Measurements from ENCODE around the gene TDRD15. TPM values are rescaled to one million over a fixed set of nuclear protein-coding genes. Genes with fewer than 3 reads are reported as not detected.

TDRD15 gene
- total RNA-seq, 2 donors from 2014 or later: 0.14 to 0.42 TPM

- no peak for TF ChIP-seq CTCF (IDR thresholded peaks at IDR 0.05)
- no peak for DNase-seq (ENCODE audit: low spot score)
- H3K4me3 ChIP-seq: no peak overlapping the region
- H3K36me3 ChIP-seq: no peaks in the 10 kb centered on the region
- H3K9me3 ChIP-seq: no peaks in the 10 kb centered on the region
- H3K4me1 ChIP-seq (ENCODE audit: control insufficient read depth in 1 of 2, low read depth in 2 of 2): no peaks in the 10 kb centered on the region
- no peak overlapping the region for H3K27ac ChIP-seq
- no peaks in the 10 kb centered on the region for H3K27me3 ChIP-seq (replicated peaks; ENCODE audit: insufficient read depth)
- ATAC-seq (ENCODE audit: insufficient number of reproducible peaks, low FRiP score, low read depth): no peak
These were observed 38.3 kb downstream of the TDRD15 start for GRCh38 chr2:21161832-21162614.

GRCh38 chr2:21162615-21162878, 38.8 kb downstream of the TDRD15 start:
- H3K27me3 ChIP-seq (replicated peaks; ENCODE audit: insufficient read depth): no peaks in the 10 kb centered on the region
- DNase-seq (ENCODE audit: low spot score): no peak
- no peaks in the 10 kb centered on the region for H3K36me3 ChIP-seq
- H3K9me3 ChIP-seq: no peaks in the 10 kb centered on the region
- no peak for ATAC-seq (ENCODE audit: insufficient number of reproducible peaks, low FRiP score, low read depth)
- no peak overlapping the region for H3K4me3 ChIP-seq
- no peaks in the 10 kb centered on the region for H3K4me1 ChIP-seq (ENCODE audit: control insufficient read depth in 1 of 2, low read depth in 2 of 2)
- H3K27ac ChIP-seq: no peak overlapping the region
- no peak for TF ChIP-seq CTCF (IDR thresholded peaks at IDR 0.05)

DNA sequence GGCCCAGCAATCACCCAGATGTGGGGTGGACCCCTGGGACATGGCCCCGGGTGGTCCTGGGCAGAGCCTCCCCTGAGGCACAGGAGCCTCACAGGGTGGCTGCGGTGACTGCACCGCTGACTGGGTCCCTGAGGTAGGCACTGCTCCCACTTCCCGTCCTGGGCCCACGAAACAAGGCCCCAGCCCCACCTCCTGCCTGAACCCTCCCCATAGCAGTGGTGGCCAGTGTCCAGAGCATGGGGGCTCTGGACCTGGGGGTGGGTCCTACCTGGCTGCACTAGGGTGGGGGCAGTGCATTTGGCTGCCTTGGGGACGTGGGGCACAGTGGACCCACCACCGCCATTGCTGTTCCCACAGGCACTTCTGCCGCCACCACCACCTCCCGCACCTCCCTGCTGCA, 39.4 kb downstream of the TDRD15 start:
- Histone ChIP-seq H3K4me3 (no peak overlapping the region), H3K27me3 (replicated peaks; ENCODE audit: insufficient read depth) (no peaks in the 10 kb centered on the region), H3K27ac (no peak overlapping the region), H3K36me3 (no peaks in the 10 kb centered on the region), H3K4me1 (ENCODE audit: control insufficient read depth in 1 of 2, low read depth in 2 of 2) (no peaks in the 10 kb centered on the region), H3K9me3 (no peaks in the 10 kb centered on the region)
- TF ChIP-seq CTCF (IDR thresholded peaks at IDR 0.05): no peak
- DNase-seq (ENCODE audit: low spot score): no peak
- ATAC-seq (ENCODE audit: insufficient number of reproducible peaks, low FRiP score, low read depth): no peak

DNA sequence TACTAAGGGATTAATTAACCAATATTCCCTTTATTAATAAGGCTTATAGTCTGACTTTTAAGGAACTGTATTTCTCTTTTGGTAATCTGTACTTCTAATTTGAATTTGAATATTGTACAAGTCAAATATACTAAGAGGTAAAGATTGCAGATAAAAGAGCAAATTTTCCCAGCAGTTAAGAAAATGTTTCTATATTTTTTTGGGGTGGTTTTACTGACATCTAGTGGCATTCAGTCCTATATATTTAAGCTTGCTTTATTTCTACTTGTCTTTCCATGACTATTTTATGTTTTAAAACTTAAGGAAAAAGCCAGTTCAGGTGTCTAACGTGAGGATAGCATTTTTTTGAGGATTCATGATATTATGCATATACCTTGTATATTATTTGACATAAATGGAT, 41.6 kb downstream of the TDRD15 start:
- H3K9me3 ChIP-seq: no peaks in the 10 kb centered on the region
- no peak for TF ChIP-seq CTCF (IDR thresholded peaks at IDR 0.05)

GRCh38 chr2:21175895-21176646, 52.3 kb downstream of the TDRD15 start:
- H3K9me3 ChIP-seq: no peaks in the 10 kb centered on the region
- no peaks in the 10 kb centered on the region for H3K27me3 ChIP-seq (replicated peaks; ENCODE audit: insufficient read depth)
- DNase-seq (ENCODE audit: low spot score): no peak
- peak; percentile 45 for TF ChIP-seq CTCF (IDR thresholded peaks at IDR 0.05)
- ATAC-seq (ENCODE audit: insufficient number of reproducible peaks, low FRiP score, low read depth): no peak
- H3K4me1 ChIP-seq (ENCODE audit: control insufficient read depth in 1 of 2, low read depth in 2 of 2): peaks cover 4 to 8% of the 10 kb centered on the region in 2 donors
- peak overlapping the region; percentile 37 to 42 for H3K27ac ChIP-seq
- peak overlapping the region; percentile 58 for H3K4me3 ChIP-seq
- H3K36me3 ChIP-seq: no peaks in the 10 kb centered on the region

More for the DNA sequence above, 41.6 kb downstream of the TDRD15 start:
- no peaks in the 10 kb centered on the region for H3K4me1 ChIP-seq (ENCODE audit: control insufficient read depth in 1 of 2, low read depth in 2 of 2)
- H3K27ac ChIP-seq: no peak overlapping the region
- DNase-seq (ENCODE audit: low spot score): no peak
- no peak overlapping the region for H3K4me3 ChIP-seq
- H3K27me3 ChIP-seq (replicated peaks; ENCODE audit: insufficient read depth): no peaks in the 10 kb centered on the region
- no peak for ATAC-seq (ENCODE audit: insufficient number of reproducible peaks, low FRiP score, low read depth)
- H3K36me3 ChIP-seq: no peaks in the 10 kb centered on the region
